Right lung (tissue), 10 donors: ENCODE results near the gene AAK1. TPM values are rescaled to one million over a fixed set of nuclear protein-coding genes. Genes with fewer than 3 reads are reported as not detected.
"Not testable (repeated sequence)": the region's sequence is repeated elsewhere in the genome, so short reads cannot be mapped to it uniquely, and the experiment has no call there.

Experiments used
- DNase-seq, 2 donors: peaks; one replicate each; pipeline ENCODE4 v3.0.0-alpha.2; 2013
- long read RNA-seq, 8 donors: transcript quantifications; one replicate each; lab custom pipeline, GENCODE V29; 2026
- polyA plus RNA-seq, 5 donors: library from polyadenylated mRNA; unstranded; fragments of 120-200 nt; gene quantifications; one replicate each; pipeline versions ENCODE4 v1.2.1 to v1.2.3, GENCODE V29; 2013; ENCODE audit warnings: inconsistent platforms in 1 of 5, low replicate concordance in 1 of 5; ENCODE audit not compliant: insufficient read length in 5 of 5, insufficient read depth in 1 of 5

AAK1 gene
- 10 to 100 TPM; 15.9 to 19.9 (median 19.1) TPM for polyA plus RNA-seq
- long read RNA-seq, donor 1, partial matches to known transcripts: 251 of 305 reads
- long read RNA-seq, donor 1, other reads (novel, unspliced or antisense): 50 of 305 reads
- long read RNA-seq, donor 2: 0 reads
- long read RNA-seq, donor 3, partial matches to known transcripts: 0 of 4 reads
- long read RNA-seq, donor 3, other reads (novel, unspliced or antisense): 0 of 4 reads
- long read RNA-seq, donor 4, partial matches to known transcripts: 0 of 1 reads
- long read RNA-seq, donor 4, other reads (novel, unspliced or antisense): 0 of 1 reads
- long read RNA-seq, donor 5, partial matches to known transcripts: 161 of 206 reads
- long read RNA-seq, donor 5, other reads (novel, unspliced or antisense): 42 of 206 reads
- long read RNA-seq, donor 6, partial matches to known transcripts: 144 of 181 reads
- long read RNA-seq, donor 6, other reads (novel, unspliced or antisense): 35 of 181 reads
- long read RNA-seq, donor 7, partial matches to known transcripts: 61 of 110 reads
- long read RNA-seq, donor 7, other reads (novel, unspliced or antisense): 49 of 110 reads
- long read RNA-seq, donor 8, partial matches to known transcripts: 0 of 1 reads
- long read RNA-seq, donor 8, other reads (novel, unspliced or antisense): 0 of 1 reads

DNA sequence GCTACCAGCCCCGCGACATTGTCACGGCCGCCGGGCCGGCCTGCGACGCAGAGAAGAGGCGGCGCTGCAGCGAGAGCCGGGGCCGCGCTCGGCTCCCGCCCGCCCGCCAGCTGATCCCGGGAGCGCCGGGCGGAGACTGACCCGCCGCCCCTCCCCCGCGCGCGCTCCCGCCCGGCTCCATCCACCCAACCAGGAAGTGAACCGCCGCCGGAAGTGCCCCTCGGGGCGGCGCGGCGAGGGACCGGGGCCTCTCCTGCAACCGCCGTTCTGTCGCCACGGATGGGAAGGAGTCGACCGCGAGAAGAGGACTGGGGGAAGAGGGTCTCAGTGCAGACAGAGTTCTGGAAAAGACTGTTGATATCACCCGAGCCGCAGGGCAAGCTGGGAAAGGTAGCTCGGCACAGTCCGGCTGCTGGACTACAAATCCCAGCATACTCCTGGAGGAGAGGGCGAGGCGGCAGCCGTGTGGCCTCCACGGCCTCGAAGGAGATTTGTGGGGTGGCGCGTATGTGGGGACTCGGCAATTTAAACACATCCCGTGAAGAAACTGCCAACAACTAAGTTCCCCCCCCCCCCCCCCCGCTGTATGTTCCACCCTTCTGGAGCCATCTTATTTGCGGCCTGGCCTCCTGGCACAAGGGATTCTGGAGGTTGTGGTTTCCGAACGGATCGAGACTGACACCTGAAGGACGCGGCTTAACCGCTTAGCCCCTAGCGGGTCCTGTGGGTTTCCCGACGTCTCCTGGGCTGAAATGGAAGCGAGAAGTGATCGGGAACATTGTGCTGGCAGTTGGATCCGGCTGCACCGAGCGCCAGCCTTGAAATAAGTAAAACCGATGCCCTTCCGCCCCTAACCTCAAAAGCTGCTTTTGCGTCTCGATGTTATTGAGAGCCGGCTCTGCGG is at the start of gene AAK1:
Gene AAK1 (minus strand): TSS at position 138 of the 904 bp plus-strand sequence. CDS start 699 bp downstream, outside the sequence.
- peak; percentile 94 to 95 for DNase-seq

GRCh38 chr2:69692424-69692823 is 48.9 kb upstream of the AAK1 start:
- no peak for DNase-seq

DNA sequence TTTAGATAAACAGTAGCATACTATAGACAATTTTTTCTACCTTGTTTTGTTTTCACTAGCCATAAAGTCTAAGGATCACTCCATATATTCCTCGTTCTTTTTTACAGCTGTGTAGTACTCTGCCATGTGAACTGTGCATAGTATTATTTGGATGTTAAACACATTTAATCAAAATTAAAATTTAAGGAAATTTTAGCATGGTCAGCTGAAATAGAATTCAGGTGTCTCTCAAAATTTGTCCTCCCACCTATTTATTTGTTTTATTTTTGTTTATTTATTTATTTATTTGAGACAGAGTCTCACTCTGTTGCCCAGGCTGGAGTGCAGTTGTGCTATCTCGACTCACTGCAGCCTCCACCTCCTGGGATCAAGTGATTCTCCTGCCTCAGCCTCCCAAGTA is 46.4 kb upstream of the AAK1 start:
- no peak for DNase-seq

- DNase-seq: no peak
Observed at GRCh38 chr2:69689466-69689865, 45.9 kb upstream of the AAK1 start.

DNA sequence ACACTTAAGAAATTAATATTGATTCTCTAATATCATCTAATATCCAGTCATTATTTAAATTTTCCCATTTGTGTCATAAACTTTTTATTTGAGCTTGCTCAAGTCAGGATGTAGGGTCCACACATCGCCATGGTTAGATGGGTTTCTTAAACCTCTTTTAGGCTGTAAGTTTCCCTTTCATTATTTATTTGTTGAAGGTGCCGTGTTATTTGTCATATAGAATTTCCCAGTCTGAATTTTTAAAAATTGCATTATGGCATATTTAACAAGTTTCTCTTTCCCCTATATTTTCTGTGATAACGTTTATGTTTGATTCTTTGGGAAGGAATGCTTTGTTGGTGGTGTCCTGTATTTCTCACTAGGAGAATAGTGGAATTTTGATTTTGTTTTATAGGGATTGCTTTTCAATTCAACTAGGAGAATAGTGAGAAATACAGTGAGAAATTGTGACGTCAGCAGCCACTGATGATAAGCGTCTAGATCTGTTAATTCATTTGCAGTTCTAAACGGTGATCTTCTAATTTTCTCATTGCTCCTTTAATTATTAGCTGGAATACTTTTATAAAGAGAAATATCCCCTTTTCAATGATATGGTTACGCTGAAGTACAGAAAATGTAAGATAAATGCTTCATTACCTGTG is 44.6 kb upstream of the AAK1 start:
- no peak for DNase-seq

DNA sequence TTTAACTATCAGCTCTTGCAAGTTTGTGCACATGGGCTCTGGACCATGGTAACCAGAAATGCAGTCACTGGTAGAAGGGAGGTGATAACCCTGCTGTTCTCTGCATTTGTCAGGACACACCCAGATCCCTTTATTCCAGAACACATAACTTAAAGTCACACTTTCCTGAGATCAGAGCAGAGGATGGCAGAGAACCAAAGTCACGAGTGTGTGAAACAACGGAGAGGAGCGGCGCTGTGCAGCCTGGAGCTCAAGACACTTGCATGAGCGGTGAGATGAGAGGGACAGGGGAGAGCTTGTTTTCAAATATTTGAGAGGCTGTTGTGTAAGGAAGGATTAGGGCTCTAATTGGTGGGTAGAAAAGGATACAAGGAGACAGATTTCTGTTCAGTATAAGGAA is 43.3 kb upstream of the AAK1 start:
- no peak for DNase-seq

DNA sequence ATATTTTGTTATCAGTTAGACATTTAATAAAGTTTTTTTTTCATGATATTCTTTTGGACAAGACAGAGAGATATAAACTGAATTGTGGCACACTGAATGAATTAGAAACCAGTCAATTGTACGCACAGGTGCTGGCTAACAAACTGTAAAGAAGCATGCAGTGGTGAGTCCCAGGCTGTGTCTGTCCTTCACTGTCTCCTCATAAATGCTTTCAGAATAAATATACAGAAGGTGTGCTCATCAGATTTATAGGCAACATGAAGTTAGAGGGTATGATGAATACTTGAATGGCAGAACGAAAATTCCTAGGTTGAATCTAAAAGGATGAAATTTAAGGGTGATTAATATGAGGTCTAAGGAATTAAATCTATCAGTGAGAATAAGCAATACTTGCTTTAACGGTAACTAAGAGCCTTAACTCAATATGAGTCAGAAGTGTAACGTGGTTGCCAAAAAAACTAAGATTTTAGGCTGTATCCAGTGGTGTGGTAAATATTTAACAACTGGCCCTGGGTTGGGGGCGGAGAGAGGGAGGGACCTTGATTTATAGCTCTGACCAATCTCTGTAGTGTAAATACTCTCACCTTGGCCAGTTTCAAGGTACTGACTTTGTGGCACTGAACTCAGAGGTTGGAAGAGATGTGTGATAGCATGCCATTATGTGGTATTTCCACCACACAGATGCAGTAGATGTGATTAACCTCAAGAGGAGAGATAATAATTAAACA is 41.9 kb upstream of the AAK1 start:
- DNase-seq: no peak

GRCh38 chr2:69683170-69683971 is 39.8 kb upstream of the AAK1 start:
- peak; percentile 46 to 64 for DNase-seq

- DNase-seq: no peak
Observed at GRCh38 chr2:69682525-69682924, 39.0 kb upstream of the AAK1 start.

GRCh38 chr2:69680001-69680675 is 36.6 kb upstream of the AAK1 start:
- no peak for DNase-seq

DNA sequence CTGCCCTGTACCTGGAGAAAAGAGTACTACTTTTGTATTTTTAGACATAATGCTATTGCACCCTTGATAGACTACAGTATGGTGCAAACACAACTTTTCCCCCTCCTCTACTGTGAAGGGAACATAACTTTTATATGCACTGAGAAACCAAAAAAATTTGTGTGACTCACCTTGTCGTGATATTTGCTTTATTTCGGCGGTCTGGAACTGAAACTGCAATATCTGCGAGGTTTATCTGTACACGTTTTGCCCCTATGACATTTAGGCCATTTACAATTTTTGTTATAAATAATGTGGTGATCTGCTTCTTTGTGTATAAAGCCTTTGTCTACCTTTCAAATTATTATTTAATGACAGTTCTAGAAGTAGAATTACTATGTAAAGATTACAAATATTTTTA is 34.4 kb upstream of the AAK1 start:
- no peak for DNase-seq

GRCh38 chr2:69676146-69676545 is 32.6 kb upstream of the AAK1 start:
- no peak for DNase-seq

- DNase-seq: no peak
Observed at GRCh38 chr2:69674316-69674670, 30.8 kb upstream of the AAK1 start.

DNA sequence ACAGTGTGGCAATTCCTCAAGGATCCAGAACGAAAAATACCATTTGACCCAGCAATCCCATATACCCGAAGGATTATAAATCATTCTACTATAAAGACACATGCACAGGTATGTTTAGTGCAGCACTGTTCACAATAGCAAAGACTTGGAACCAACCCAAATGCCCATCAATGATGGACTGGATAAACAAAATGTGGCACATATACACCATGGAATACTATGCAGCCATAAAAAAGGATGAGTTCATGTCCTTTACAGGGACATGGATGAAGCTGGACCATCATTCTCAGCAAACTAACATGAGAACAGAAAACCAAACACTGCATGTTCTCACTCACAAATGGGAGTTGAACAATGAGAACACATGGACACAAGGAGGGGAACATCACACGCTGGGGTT is 29.6 kb upstream of the AAK1 start:
- DNase-seq: not testable (repeated sequence)

DNA sequence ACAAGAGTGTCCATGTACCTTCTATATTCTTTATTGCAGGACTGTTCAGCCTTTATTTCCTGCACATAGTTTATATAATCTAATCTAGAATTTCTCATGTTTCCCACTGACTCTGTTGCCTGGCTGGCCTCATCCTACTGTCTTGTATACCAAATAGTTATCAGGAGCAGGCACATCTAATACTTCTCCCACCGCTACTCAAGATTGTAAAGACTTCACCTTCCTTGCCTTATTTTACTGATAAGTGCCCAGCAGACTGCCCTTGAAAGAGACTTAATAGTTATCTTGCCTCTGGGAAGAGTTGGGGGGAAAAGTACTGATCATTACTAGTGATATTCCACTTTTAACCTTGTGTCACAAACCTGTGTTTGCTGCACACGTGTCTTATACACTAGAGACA is 26.1 kb upstream of the AAK1 start:
- no peak for DNase-seq

- DNase-seq: no peak
Observed at GRCh38 chr2:69668598-69668997, 25.1 kb upstream of the AAK1 start.

GRCh38 chr2:69667805-69668382 is 24.4 kb upstream of the AAK1 start:
- no peak for DNase-seq

DNA sequence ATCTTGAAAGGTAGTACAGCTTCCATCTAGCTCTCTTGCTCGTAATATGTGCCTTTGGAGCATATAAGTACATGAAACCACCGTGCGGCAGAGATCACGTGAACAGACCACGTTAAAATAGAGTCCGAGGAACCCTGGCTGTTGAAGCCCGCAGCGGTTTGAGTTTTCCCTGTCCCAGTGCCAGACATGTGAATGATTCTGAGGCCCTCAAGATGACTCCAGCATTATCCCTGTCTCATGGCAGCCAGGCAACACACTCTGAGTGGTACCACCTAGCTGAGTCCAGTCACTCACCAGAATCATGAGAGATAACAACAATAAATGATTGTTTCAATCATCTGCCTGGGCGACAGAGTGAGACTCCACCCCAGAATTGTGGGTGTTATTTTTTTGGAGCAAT is 21.6 kb upstream of the AAK1 start:
- DNase-seq: no peak

- no peak for DNase-seq
Observed at GRCh38 chr2:69663860-69664259, 20.3 kb upstream of the AAK1 start.
